HepG2 (cell line): ENCODE measurements around the gene UBE2H. TPM values are rescaled to one million over a fixed set of nuclear protein-coding genes. Genes with fewer than 3 reads are reported as not detected.

Experiments used
- ARNT ChIP-seq: fragments of 450-650 bp; IDR thresholded peaks from 2 replicates; pipeline ENCODE4 v1.6.1; 2017
- CCDC6 ChIP-seq: sonication (generic); formaldehyde crosslinking; IDR thresholded peaks from 2 replicates; pipeline ENCODE4 v1.8.1; 2022; ENCODE audit warnings: mild to moderate bottlenecking, missing genetic modification reagents, moderate library complexity
- CEBPZ ChIP-seq: IDR thresholded peaks from 2 replicates; pipeline ENCODE4 v1.6.1; 2012; ENCODE audit warnings: low read length, improper control_type of control experiment
- FOSL1 ChIP-seq: sonication (generic); formaldehyde crosslinking; IDR thresholded peaks from 2 replicates; pipeline ENCODE4 v1.9.0; 2021; ENCODE audit warnings: missing genetic modification reagents, borderline replicate concordance
- HNF4G ChIP-seq, 2 experiments: sonication (generic) in 1 of 2; formaldehyde crosslinking in 1 of 2; IDR thresholded peaks; 2 replicates each; pipeline versions ENCODE4 v1.4.0 to v1.6.1; 2011 to 2020; ENCODE audit warnings: borderline replicate concordance in 2 of 2, low read depth in 2 of 2, mild to moderate bottlenecking in 2 of 2, low read length in 1 of 2, missing genetic modification reagents in 1 of 2, moderate library complexity in 1 of 2
- MIXL1 ChIP-seq: IDR thresholded peaks from 2 replicates; pipeline ENCODE4 v1.6.1; 2016
- NCOA1 ChIP-seq: sonication (generic); formaldehyde crosslinking; IDR thresholded peaks from 2 replicates; pipeline ENCODE4 v1.9.0; 2021; ENCODE audit warnings: missing genetic modification reagents
- NCOR1 ChIP-seq: fragments of 200-600 bp; sonication (generic); IDR thresholded peaks from 2 replicates; pipeline ENCODE4 v1.7.0; 2017; ENCODE audit warnings: antibody characterized with exemption, low read length, borderline replicate concordance
- PRPF4 ChIP-seq: fragments of 200-400 bp; formaldehyde crosslinking; IDR thresholded peaks from 2 replicates; pipeline ENCODE4 v1.6.1; 2016; ENCODE audit warnings: low read length, low read depth; ENCODE audit not compliant: poor library complexity, severe bottlenecking
- RXRA ChIP-seq: sonication (generic); formaldehyde crosslinking; IDR thresholded peaks from 2 replicates; pipeline ENCODE4 v1.5.1; 2020; ENCODE audit warnings: missing genetic modification reagents
- SP5 ChIP-seq: IDR thresholded peaks from 2 replicates; pipeline ENCODE4 v1.6.1; 2016; ENCODE audit warnings: low read depth, borderline replicate concordance
- XBP1 ChIP-seq: sonication (generic); formaldehyde crosslinking; IDR thresholded peaks from 2 replicates; pipeline ENCODE4 v1.5.0; 2020; ENCODE audit warnings: missing genetic modification reagents
- ZFP41 ChIP-seq: sonication (generic); formaldehyde crosslinking; IDR thresholded peaks from 2 replicates; pipeline ENCODE4 v1.4.0; 2020; ENCODE audit warnings: mild to moderate bottlenecking, missing genetic modification reagents, borderline replicate concordance
- ZNF180 ChIP-seq: sonication (generic); formaldehyde crosslinking; IDR thresholded peaks from 2 replicates; pipeline ENCODE4 v1.4.0; 2020; ENCODE audit warnings: low read depth, missing genetic modification reagents, borderline replicate concordance
- ZNF3 ChIP-seq: IDR thresholded peaks from 2 replicates; pipeline ENCODE4 v1.7.0; 2017; ENCODE audit warnings: inconsistent platforms
- polyA plus RNA-seq, 8 experiments: library from polyadenylated mRNA; depleted of rRNA in 3 of 8; stranded (reverse) in 7 of 8; unstranded in 1 of 8; fragments of >200 nt; fragmentation: Illumina TruSeq in 4 of 8; extraction: Trizol in 4 of 8; gene quantifications; 2 replicates each; pipeline versions ENCODE4 v1.2.1 to v1.2.3, GENCODE V29; 2011 to 2016; ENCODE audit warnings: low read depth in 4 of 8, missing spikeins in 1 of 8, mixed read lengths in 1 of 8; ENCODE audit not compliant: insufficient read depth in 1 of 8
- total RNA-seq, 5 experiments: library from RNA; depleted of rRNA; stranded (reverse); fragments of >200 nt; fragmentation: Illumina TruSeq; extraction: Trizol; gene quantifications; 2 replicates each; pipeline ENCODE4 v1.2.3, GENCODE V29; 2016; ENCODE audit warnings: low read depth in 1 of 5
- TF ChIP-seq, protein P1 (sequence below): sonication (generic); formaldehyde crosslinking; conservative IDR thresholded peaks from 2 replicates; pipeline ENCODE4 v1.4.0; 2020; ENCODE audit warnings: mild to moderate bottlenecking, missing genetic modification reagents, moderate library complexity
- TF ChIP-seq, protein P2 (sequence below): IDR thresholded peaks from 2 replicates; pipeline ENCODE4 v1.4.0; 2020; ENCODE audit warnings: mild to moderate bottlenecking, missing genetic modification reagents

The UBE2H gene
- total and polyA plus RNA-seq, 2 of the 13 experiments (the other 11 are each of a cell fraction or from before 2014, with no cell fraction given) = 15.5 to 40.1 TPM

- TF ChIP-seq, protein P1, sequence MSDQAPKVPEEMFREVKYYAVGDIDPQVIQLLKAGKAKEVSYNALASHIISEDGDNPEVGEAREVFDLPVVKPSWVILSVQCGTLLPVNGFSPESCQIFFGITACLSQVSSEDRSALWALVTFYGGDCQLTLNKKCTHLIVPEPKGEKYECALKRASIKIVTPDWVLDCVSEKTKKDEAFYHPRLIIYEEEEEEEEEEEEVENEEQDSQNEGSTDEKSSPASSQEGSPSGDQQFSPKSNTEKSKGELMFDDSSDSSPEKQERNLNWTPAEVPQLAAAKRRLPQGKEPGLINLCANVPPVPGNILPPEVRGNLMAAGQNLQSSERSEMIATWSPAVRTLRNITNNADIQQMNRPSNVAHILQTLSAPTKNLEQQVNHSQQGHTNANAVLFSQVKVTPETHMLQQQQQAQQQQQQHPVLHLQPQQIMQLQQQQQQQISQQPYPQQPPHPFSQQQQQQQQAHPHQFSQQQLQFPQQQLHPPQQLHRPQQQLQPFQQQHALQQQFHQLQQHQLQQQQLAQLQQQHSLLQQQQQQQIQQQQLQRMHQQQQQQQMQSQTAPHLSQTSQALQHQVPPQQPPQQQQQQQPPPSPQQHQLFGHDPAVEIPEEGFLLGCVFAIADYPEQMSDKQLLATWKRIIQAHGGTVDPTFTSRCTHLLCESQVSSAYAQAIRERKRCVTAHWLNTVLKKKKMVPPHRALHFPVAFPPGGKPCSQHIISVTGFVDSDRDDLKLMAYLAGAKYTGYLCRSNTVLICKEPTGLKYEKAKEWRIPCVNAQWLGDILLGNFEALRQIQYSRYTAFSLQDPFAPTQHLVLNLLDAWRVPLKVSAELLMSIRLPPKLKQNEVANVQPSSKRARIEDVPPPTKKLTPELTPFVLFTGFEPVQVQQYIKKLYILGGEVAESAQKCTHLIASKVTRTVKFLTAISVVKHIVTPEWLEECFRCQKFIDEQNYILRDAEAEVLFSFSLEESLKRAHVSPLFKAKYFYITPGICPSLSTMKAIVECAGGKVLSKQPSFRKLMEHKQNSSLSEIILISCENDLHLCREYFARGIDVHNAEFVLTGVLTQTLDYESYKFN (CRISPR knock-in tag) = peak; percentile 81
- TF ChIP-seq CEBPZ (no peak), ZNF3 (no peak), SP5 (CRISPR knock-in tag) (no peak), NCOA1 (CRISPR knock-in tag) (no peak), NCOR1 (no peak), CCDC6 (CRISPR knock-in tag) (no peak), MIXL1 (CRISPR knock-in tag) (0 out of 2 replicates have a peak, but pooled peaks have one; percentile 15), ZNF180 (CRISPR knock-in tag) (no peak), ZFP41 (no peak), ARNT (no peak), FOSL1 (CRISPR knock-in tag) (no peak), HNF4G (IDR thresholded peaks at IDR 0.05; ENCODE audit: borderline replicate concordance, low read depth, low read length) (peak; percentile 84), HNF4G (CRISPR knock-in tag; IDR thresholded peaks at IDR 0.05; ENCODE audit: borderline replicate concordance, low read depth) (peak; percentile 80; the same call in 1 of the 2 replicates), XBP1 (CRISPR knock-in tag) (no peak), RXRA (CRISPR knock-in tag) (peak; percentile 43; the same call in 1 of the 2 replicates), PRPF4 (no peak)
- TF ChIP-seq, protein P2, sequence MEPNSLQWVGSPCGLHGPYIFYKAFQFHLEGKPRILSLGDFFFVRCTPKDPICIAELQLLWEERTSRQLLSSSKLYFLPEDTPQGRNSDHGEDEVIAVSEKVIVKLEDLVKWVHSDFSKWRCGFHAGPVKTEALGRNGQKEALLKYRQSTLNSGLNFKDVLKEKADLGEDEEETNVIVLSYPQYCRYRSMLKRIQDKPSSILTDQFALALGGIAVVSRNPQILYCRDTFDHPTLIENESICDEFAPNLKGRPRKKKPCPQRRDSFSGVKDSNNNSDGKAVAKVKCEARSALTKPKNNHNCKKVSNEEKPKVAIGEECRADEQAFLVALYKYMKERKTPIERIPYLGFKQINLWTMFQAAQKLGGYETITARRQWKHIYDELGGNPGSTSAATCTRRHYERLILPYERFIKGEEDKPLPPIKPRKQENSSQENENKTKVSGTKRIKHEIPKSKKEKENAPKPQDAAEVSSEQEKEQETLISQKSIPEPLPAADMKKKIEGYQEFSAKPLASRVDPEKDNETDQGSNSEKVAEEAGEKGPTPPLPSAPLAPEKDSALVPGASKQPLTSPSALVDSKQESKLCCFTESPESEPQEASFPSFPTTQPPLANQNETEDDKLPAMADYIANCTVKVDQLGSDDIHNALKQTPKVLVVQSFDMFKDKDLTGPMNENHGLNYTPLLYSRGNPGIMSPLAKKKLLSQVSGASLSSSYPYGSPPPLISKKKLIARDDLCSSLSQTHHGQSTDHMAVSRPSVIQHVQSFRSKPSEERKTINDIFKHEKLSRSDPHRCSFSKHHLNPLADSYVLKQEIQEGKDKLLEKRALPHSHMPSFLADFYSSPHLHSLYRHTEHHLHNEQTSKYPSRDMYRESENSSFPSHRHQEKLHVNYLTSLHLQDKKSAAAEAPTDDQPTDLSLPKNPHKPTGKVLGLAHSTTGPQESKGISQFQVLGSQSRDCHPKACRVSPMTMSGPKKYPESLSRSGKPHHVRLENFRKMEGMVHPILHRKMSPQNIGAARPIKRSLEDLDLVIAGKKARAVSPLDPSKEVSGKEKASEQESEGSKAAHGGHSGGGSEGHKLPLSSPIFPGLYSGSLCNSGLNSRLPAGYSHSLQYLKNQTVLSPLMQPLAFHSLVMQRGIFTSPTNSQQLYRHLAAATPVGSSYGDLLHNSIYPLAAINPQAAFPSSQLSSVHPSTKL = peak; percentile 61
Measured at GRCh38 chr7:129990403-129991192, 37.8 kb upstream of the UBE2H start (continued).
